ENCODE results near the gene FGFR1OP2. TPM values are rescaled to one million over a fixed set of nuclear protein-coding genes. Genes with fewer than 3 reads are reported as not detected.

FGFR1OP2 gene
- total RNA-seq, 5 donors from 2014 or later (not counting 1 experiment from before 2014, with no cell fraction given), result 51.7 to 83.6 (median 71.3) TPM

GRCh38 chr12:26939192-26939832 is 1.0 kb downstream of the FGFR1OP2 start:
- ATAC-seq (replicated peaks in 1 of 4) (no peak), DNase-seq (peak in 1 of 35 experiments; percentile 37)
- H3K36me3 Mint-ChIP-seq, result peaks cover 6% of the 10 kb centered on the region
- H3K27me3 ChIP-seq (replicated peaks in 1 of 2; ENCODE audit: control insufficient read depth in 2 of 2, extremely low read depth in 1 of 2, insufficient read depth in 2 of 2, low read length in 1 of 2), result no peaks in the 10 kb centered on the region
- peak overlapping the region; percentile 98 to 99 for H3K27ac Mint-ChIP-seq
- ChIA-PET POLR2A (interaction anchor here in 1 of 2 donors (0.8 kb wide), 1 partner anchor 83 kb away, joined by 3 read pairs; the partner anchor contains the start of gene MED21), CTCF (interaction anchor here in 1 of 2 donors (1.0 kb wide), 2 partner anchors 32 to 76 kb away, joined by 3 read pairs; no protein-coding TSS in a partner anchor)
- H3K9me3 ChIP-seq, result no peaks in the 10 kb centered on the region
- H3K4me1 Mint-ChIP-seq, result peaks cover 72 to 89% (median 74%) of the 10 kb centered on the region in 3 donors
- 0% methylated on average over 4 of the region's 9 CpGs for WGBS (ENCODE audit: insufficient coverage)
- H3K36me3 ChIP-seq (ENCODE audit: control insufficient read depth in 2 of 2, extremely low read depth in 1 of 2, insufficient read depth in 1 of 2, low read length in 1 of 2), result no peaks in the 10 kb centered on the region
- no peaks in the 10 kb centered on the region for H3K9me3 Mint-ChIP-seq
- H3K4me1 ChIP-seq (ENCODE audit: control insufficient read depth in 1 of 2, extremely low read depth in 1 of 2, insufficient read depth in 2 of 2, low read length in 2 of 2), result peaks cover 24 to 28% of the 10 kb centered on the region in 2 experiments
- no peaks in the 10 kb centered on the region for H3K27me3 Mint-ChIP-seq
- peak overlapping the region; percentile 91 to 98 (median 95) for H3K4me3 Mint-ChIP-seq
- H3K4me3 ChIP-seq (ENCODE audit: control insufficient read depth in 1 of 2, extremely low read depth in 1 of 2, low read length in 1 of 2), result peak overlapping the region; percentile 87 to 98
- H3K27ac ChIP-seq (ENCODE audit: low read length), result peak overlapping the region; percentile 88

GRCh38 chr12:26939953-26940352 is 1.7 kb downstream of the FGFR1OP2 start:
- Mint-ChIP-seq H3K9me3 (no peaks in the 10 kb centered on the region), H3K4me1 (peaks cover 69 to 85% (median 72%) of the 10 kb centered on the region in 3 donors), H3K27me3 (no peaks in the 10 kb centered on the region), H3K4me3 (peak overlapping the region; percentile 91 to 98 (median 95)), H3K27ac (peak overlapping the region; percentile 98 to 99), H3K36me3 (peaks cover 9% of the 10 kb centered on the region)
- CTCF ChIA-PET, result interaction anchor here in 1 of 2 donors (1.0 kb wide), 1 partner anchor 75 kb away, joined by 3 read pairs; no protein-coding TSS in a partner anchor
- no peak for ATAC-seq (replicated peaks in 1 of 4)
- peaks cover 24 to 28% of the 10 kb centered on the region in 2 experiments for H3K4me1 ChIP-seq (ENCODE audit: control insufficient read depth in 1 of 2, extremely low read depth in 1 of 2, insufficient read depth in 2 of 2, low read length in 2 of 2)
- no CpG with 5 or more reads among the region's 1 CpG for WGBS (ENCODE audit: insufficient coverage)
- H3K27ac ChIP-seq (ENCODE audit: low read length), result peak overlapping the region; percentile 88
- no peaks in the 10 kb centered on the region for H3K36me3 ChIP-seq (ENCODE audit: control insufficient read depth in 2 of 2, extremely low read depth in 1 of 2, insufficient read depth in 1 of 2, low read length in 1 of 2)
- peak in 1 of 35 experiments; percentile 25 for DNase-seq
- POLR2A ChIA-PET, result no interaction called here
- H3K4me3 ChIP-seq (ENCODE audit: control insufficient read depth in 1 of 2, extremely low read depth in 1 of 2, low read length in 1 of 2), result peak overlapping the region; percentile 3 to 98
- H3K27me3 ChIP-seq (replicated peaks in 1 of 2; ENCODE audit: control insufficient read depth in 2 of 2, extremely low read depth in 1 of 2, insufficient read depth in 2 of 2, low read length in 1 of 2), result no peaks in the 10 kb centered on the region
- H3K9me3 ChIP-seq, result no peaks in the 10 kb centered on the region

GRCh38 chr12:26940516-26941214 is 2.4 kb downstream of the FGFR1OP2 start:
- peaks cover 64 to 85% (median 70%) of the 10 kb centered on the region in 3 donors for H3K4me1 Mint-ChIP-seq

GRCh38 chr12:26941215-26941594 is 2.9 kb downstream of the FGFR1OP2 start:
- ChIA-PET POLR2A (interaction anchor here in 1 of 2 donors (0.7 kb wide), 2 partner anchors 73 to 1745 kb away, joined by 3 read pairs; partner anchors contain the start of gene TM7SF3), CTCF (interaction anchor here (0.7 to 1.6 kb wide), 5 partner anchors 31 to 82 kb away, joined by 3 to 12 read pairs (median 3); partner anchors contain the start of gene TM7SF3 (in 1 of the 2))
- no CpG with 5 or more reads among the region's 1 CpG for WGBS (ENCODE audit: insufficient coverage)
- Mint-ChIP-seq H3K4me3 (peak overlapping the region; percentile 91 to 98 (median 95)), H3K36me3 (peaks cover 15% of the 10 kb centered on the region), H3K4me1 (peaks cover 64 to 85% (median 70%) of the 10 kb centered on the region in 3 donors), H3K27me3 (no peaks in the 10 kb centered on the region), H3K27ac (peak overlapping the region; percentile 90 to 98), H3K9me3 (no peaks in the 10 kb centered on the region)
- ATAC-seq (replicated peaks in 1 of 4) (no peak), DNase-seq (peak in 1 of 35 experiments; percentile 33)
- H3K9me3 ChIP-seq, result no peaks in the 10 kb centered on the region
- H3K36me3 ChIP-seq (ENCODE audit: control insufficient read depth in 2 of 2, extremely low read depth in 1 of 2, insufficient read depth in 1 of 2, low read length in 1 of 2), result no peaks in the 10 kb centered on the region
- peak overlapping the region; percentile 88 for H3K27ac ChIP-seq (ENCODE audit: low read length)
- peak overlapping the region in 1 of 2 donors; percentile 30 for H3K4me3 ChIP-seq (ENCODE audit: control insufficient read depth in 1 of 2, extremely low read depth in 1 of 2, low read length in 1 of 2)
- no peaks in the 10 kb centered on the region for H3K27me3 ChIP-seq (replicated peaks in 1 of 2; ENCODE audit: control insufficient read depth in 2 of 2, extremely low read depth in 1 of 2, insufficient read depth in 2 of 2, low read length in 1 of 2)
- peaks cover 19 to 21% of the 10 kb centered on the region in 2 experiments for H3K4me1 ChIP-seq (ENCODE audit: control insufficient read depth in 1 of 2, extremely low read depth in 1 of 2, insufficient read depth in 2 of 2, low read length in 2 of 2)

More at GRCh38 chr12:26940516-26941214, 2.4 kb downstream of the FGFR1OP2 start:
- Mint-ChIP-seq H3K27me3 (no peaks in the 10 kb centered on the region), H3K36me3 (peaks cover 10% of the 10 kb centered on the region), H3K27ac (peak overlapping the region; percentile 90 to 98), H3K4me3 (peak overlapping the region; percentile 91 to 98 (median 95)), H3K9me3 (no peaks in the 10 kb centered on the region)
- ChIA-PET POLR2A (interaction anchor here in 1 of 2 donors (0.7 kb wide), 1 partner anchor 1745 kb away, joined by 3 read pairs; no protein-coding TSS in a partner anchor), CTCF (interaction anchor here (0.7 to 1.6 kb wide), 4 partner anchors 13 to 75 kb away, joined by 3 to 12 read pairs (median 3); partner anchors contain the start of gene TM7SF3 (in 1 of the 2))
- Histone ChIP-seq H3K36me3 (ENCODE audit: control insufficient read depth in 2 of 2, extremely low read depth in 1 of 2, insufficient read depth in 1 of 2, low read length in 1 of 2) (no peaks in the 10 kb centered on the region), H3K27me3 (replicated peaks in 1 of 2; ENCODE audit: control insufficient read depth in 2 of 2, extremely low read depth in 1 of 2, insufficient read depth in 2 of 2, low read length in 1 of 2) (no peaks in the 10 kb centered on the region), H3K9me3 (no peaks in the 10 kb centered on the region), H3K4me3 (ENCODE audit: control insufficient read depth in 1 of 2, extremely low read depth in 1 of 2, low read length in 1 of 2) (peak overlapping the region in 1 of 2 donors; percentile 30), H3K4me1 (ENCODE audit: control insufficient read depth in 1 of 2, extremely low read depth in 1 of 2, insufficient read depth in 2 of 2, low read length in 2 of 2) (peaks cover 22 to 24% of the 10 kb centered on the region in 2 experiments), H3K27ac (ENCODE audit: low read length) (peak overlapping the region; percentile 88)
- WGBS (ENCODE audit: insufficient coverage), result no CpG with 5 or more reads among the region's 3 CpGs
- peak in 4 of 35 experiments; percentile 8 to 51 (median 17) for DNase-seq
- no peak for ATAC-seq (replicated peaks in 1 of 4)

- ChIA-PET CTCF (no interaction called here), POLR2A (no interaction called here)
- no peak for ATAC-seq (replicated peaks in 1 of 4)
- DNase-seq, result no peak
- Mint-ChIP-seq H3K4me3 (no peak overlapping the region), H3K27me3 (no peaks in the 10 kb centered on the region), H3K36me3 (peaks cover 44% of the 10 kb centered on the region), H3K4me1 (peaks cover 65 to 81% (median 76%) of the 10 kb centered on the region in 3 donors), H3K27ac (no peak overlapping the region), H3K9me3 (peaks cover 4 to 12% (median 4%) of the 10 kb centered on the region in 3 donors)
- Histone ChIP-seq H3K36me3 (ENCODE audit: control insufficient read depth in 2 of 2, extremely low read depth in 1 of 2, insufficient read depth in 1 of 2, low read length in 1 of 2) (peaks cover 7 to 10% of the 10 kb centered on the region in 2 donors), H3K27me3 (replicated peaks in 1 of 2; ENCODE audit: control insufficient read depth in 2 of 2, extremely low read depth in 1 of 2, insufficient read depth in 2 of 2, low read length in 1 of 2) (no peaks in the 10 kb centered on the region), H3K4me3 (ENCODE audit: control insufficient read depth in 1 of 2, extremely low read depth in 1 of 2, low read length in 1 of 2) (no peak overlapping the region), H3K4me1 (ENCODE audit: control insufficient read depth in 1 of 2, extremely low read depth in 1 of 2, insufficient read depth in 2 of 2, low read length in 2 of 2) (peaks cover 2 to 21% of the 10 kb centered on the region in 2 experiments), H3K27ac (ENCODE audit: low read length) (no peak overlapping the region), H3K9me3 (no peaks in the 10 kb centered on the region)
- 63% methylated on average over 1 of the region's 1 CpG for WGBS (ENCODE audit: insufficient coverage)
Measured at GRCh38 chr12:26948309-26948708, 10.0 kb downstream of the FGFR1OP2 start.

- Histone ChIP-seq H3K4me1 (ENCODE audit: control insufficient read depth in 1 of 2, extremely low read depth in 1 of 2, insufficient read depth in 2 of 2, low read length in 2 of 2) (peaks cover 5 to 8% of the 10 kb centered on the region in 2 experiments), H3K36me3 (ENCODE audit: control insufficient read depth in 2 of 2, extremely low read depth in 1 of 2, insufficient read depth in 1 of 2, low read length in 1 of 2) (peaks cover 3 to 40% of the 10 kb centered on the region in 2 donors), H3K9me3 (no peaks in the 10 kb centered on the region), H3K27ac (ENCODE audit: low read length) (no peak overlapping the region), H3K4me3 (ENCODE audit: control insufficient read depth in 1 of 2, extremely low read depth in 1 of 2, low read length in 1 of 2) (no peak overlapping the region), H3K27me3 (replicated peaks in 1 of 2; ENCODE audit: control insufficient read depth in 2 of 2, extremely low read depth in 1 of 2, insufficient read depth in 2 of 2, low read length in 1 of 2) (no peaks in the 10 kb centered on the region)
- no peaks in the 10 kb centered on the region for H3K27me3 Mint-ChIP-seq
- no CpG with 5 or more reads among the region's 1 CpG for WGBS (ENCODE audit: insufficient coverage)
- ChIA-PET CTCF (no interaction called here), POLR2A (interaction anchor here in 1 of 2 donors (0.7 kb wide), 1 partner anchor 17 kb away, joined by 8 read pairs; no protein-coding TSS in a partner anchor)
- ATAC-seq (replicated peaks in 1 of 4) (no peak), DNase-seq (peak in 1 of 35 experiments; percentile 9)
- no peak overlapping the region for H3K4me3 Mint-ChIP-seq
- H3K4me1 Mint-ChIP-seq, result peaks cover 48 to 63% (median 56%) of the 10 kb centered on the region in 3 donors
- H3K9me3 Mint-ChIP-seq, result peaks cover 1% of the 10 kb centered on the region in 3 donors
- H3K27ac Mint-ChIP-seq, result no peak overlapping the region
- H3K36me3 Mint-ChIP-seq, result peaks cover 50% of the 10 kb centered on the region
Measured at GRCh38 chr12:26953447-26953846, 15.2 kb downstream of the FGFR1OP2 start.
